Fibroblast of the aortic adventitia (primary cell): ENCODE data around the gene KCTD15. TPM values are rescaled to one million over a fixed set of nuclear protein-coding genes. Genes with fewer than 3 reads are reported as not detected.

Source experiments
- DNase-seq: peaks from one replicate; pipeline ENCODE4 v3.0.0-alpha.2; 2010; ENCODE audit warnings: low read depth
- H3K4me3 ChIP-seq: 2 replicates; pipeline ENCODE4 v1.5.1; 2011; ENCODE audit warnings: low read depth, mild to moderate bottlenecking, control low read depth, low read length, moderate library complexity
- total RNA-seq: library from RNA; depleted of rRNA; stranded (reverse); fragments of >200 nt; gene quantifications from 2 replicates; pipeline ENCODE4 v1.2.3, GENCODE V29; 2012; ENCODE audit warnings: low replicate concordance
- TF ChIP-seq, protein P1 (sequence below): IDR thresholded peaks from 2 replicates; pipeline ENCODE4 v1.5.1; 2011; ENCODE audit warnings: mild to moderate bottlenecking, low read length, control low read depth, inconsistent platforms; ENCODE audit not compliant: insufficient read depth

The KCTD15 gene
- total RNA-seq, 1 donor, result 13.3 TPM

DNA sequence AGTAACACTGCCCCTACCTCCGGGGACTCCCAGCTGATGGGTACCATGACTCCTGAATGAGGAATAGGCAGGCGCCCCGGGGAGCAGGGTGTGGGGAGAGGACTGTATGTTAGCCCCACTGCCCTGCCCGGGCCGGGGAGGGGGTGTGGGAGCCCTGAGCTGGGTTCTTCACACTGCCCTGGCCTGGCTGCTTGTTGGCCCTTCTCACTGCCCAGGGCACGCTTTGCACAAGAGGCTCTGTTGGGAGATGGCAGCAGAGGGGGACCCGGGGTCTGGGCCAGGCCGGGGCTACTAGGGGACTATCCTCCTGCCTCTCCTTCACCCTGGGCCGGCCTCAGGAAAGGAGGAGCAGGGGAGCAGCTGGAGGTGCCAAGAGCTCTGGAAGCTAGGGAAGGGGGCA is 19.3 kb upstream of the KCTD15 start:
- H3K4me3 ChIP-seq, result no peak overlapping the region

DNA sequence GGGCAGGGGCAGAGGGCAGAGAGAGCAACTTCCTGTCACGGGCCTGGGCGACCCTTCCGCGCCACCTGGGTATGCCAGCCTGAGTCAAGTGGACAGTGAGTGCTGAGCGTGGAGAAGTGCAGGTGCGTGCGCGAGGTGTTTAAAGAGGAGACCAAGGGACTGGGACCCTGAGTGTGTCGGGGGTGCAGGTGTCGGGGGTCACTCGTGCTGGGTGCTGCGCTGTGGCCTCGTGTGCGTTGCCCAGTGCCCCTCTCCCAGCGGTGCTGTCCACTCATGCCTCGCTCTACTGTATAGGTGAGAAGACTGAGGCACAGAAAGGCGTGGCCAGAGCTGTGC is 18.9 kb upstream of the KCTD15 start:
- no peak overlapping the region for H3K4me3 ChIP-seq
- TF ChIP-seq, protein P1, sequence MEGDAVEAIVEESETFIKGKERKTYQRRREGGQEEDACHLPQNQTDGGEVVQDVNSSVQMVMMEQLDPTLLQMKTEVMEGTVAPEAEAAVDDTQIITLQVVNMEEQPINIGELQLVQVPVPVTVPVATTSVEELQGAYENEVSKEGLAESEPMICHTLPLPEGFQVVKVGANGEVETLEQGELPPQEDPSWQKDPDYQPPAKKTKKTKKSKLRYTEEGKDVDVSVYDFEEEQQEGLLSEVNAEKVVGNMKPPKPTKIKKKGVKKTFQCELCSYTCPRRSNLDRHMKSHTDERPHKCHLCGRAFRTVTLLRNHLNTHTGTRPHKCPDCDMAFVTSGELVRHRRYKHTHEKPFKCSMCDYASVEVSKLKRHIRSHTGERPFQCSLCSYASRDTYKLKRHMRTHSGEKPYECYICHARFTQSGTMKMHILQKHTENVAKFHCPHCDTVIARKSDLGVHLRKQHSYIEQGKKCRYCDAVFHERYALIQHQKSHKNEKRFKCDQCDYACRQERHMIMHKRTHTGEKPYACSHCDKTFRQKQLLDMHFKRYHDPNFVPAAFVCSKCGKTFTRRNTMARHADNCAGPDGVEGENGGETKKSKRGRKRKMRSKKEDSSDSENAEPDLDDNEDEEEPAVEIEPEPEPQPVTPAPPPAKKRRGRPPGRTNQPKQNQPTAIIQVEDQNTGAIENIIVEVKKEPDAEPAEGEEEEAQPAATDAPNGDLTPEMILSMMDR, result no peak
- no peak for DNase-seq

More for the DNA sequence above, 19.3 kb upstream of the KCTD15 start:
- DNase-seq, result no peak
- TF ChIP-seq, protein P1, result no peak

DNA sequence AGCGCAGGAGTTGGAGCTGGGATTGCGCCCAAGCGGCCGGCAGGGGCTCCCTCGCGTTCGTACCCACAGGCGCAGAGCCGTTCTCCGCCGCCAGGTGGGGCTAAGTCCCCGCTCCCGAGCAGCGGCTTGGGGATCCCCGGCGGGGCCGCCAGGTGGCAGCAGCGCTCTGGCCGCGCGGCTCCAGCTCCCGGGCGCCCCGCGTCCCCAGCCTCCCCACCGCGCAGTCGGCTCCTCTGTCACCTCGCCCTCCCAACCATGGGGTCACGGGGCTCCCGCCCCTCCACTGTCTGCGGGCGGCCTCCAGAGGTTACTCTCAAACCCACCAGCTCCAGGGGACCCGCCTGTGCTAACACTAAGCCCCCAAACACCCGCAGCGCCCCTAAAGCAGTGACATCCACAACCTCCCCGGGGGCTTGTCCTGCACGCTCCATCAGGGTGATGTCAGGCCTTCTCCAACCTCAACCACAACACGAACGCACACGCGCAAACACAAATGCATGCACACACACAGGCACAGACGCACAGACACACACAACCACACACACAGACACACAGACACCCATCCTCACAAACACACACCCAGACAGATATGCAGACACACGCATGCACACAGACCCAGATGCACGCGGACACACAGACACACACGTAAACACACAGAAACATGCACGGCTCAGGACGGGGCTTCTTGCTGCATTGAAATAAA is 18.4 kb upstream of the KCTD15 start:
- peak; percentile 68 for DNase-seq
- TF ChIP-seq, protein P1, result peak; percentile 99
- no peak overlapping the region for H3K4me3 ChIP-seq

DNA sequence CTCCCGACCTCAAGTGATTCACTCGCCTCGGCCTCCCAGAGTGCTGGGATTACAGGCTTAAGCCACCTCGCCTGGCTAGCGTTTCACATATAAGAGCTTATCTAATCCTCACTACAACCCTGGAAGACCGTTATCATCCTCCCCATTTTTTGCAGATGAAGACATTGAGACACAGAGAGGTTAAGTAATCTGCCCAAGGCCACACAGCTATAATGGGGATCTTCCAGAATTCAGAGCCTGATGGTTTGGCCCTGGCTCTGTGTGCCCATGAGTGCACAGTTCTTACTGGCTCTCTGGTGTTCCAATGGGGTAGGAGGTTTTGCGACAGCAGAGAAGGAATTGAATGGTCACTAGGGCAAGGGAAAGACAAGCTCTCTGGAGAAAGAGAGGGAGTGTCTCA is 16.8 kb upstream of the KCTD15 start:
- DNase-seq, result no peak
- H3K4me3 ChIP-seq, result no peak overlapping the region
- TF ChIP-seq, protein P1, result no peak

DNA sequence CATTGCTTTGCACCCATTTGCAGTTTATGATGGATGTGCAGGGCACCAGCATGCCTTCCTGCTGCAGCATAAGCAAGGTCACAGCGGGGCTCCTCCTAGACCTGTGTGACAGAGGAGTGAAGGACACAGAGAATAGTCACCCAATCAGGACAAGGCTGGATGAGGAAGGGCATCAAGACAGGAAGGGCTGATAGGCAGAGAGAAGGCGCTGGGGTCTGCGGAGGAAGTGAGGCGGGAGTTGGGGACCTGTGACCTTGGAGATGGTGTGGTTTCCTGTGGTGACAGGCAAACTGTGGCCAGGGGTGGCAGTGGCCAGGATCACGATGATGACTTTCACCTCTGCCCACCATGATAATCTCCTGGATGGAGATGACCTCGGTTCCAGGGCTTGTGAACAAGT is 16.4 kb upstream of the KCTD15 start:
- H3K4me3 ChIP-seq, result no peak overlapping the region
- no peak for DNase-seq

DNA sequence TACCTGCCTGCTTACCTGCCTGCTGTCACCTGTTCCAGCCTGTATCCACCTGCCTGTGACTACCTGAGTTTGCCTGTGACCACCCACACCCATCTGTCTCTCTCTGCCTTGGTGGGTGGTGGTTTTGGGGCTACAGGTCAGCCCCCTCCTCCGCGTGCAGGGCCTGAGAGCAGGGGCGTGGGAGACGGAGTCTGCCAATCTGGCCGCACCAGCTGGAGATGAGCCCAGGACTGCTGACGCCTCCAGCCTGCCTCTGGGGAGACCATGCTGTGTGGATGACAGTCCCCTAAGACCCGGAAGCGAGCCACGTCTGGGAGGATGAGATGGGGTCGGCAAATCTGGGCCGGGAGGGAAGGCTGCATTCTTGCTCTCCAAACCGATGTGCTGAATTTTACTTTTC is 15.9 kb upstream of the KCTD15 start:
- H3K4me3 ChIP-seq, result no peak overlapping the region
- DNase-seq, result no peak
- TF ChIP-seq, protein P1, result no peak

More for the DNA sequence above, 16.4 kb upstream of the KCTD15 start:
- TF ChIP-seq, protein P1, result no peak

DNA sequence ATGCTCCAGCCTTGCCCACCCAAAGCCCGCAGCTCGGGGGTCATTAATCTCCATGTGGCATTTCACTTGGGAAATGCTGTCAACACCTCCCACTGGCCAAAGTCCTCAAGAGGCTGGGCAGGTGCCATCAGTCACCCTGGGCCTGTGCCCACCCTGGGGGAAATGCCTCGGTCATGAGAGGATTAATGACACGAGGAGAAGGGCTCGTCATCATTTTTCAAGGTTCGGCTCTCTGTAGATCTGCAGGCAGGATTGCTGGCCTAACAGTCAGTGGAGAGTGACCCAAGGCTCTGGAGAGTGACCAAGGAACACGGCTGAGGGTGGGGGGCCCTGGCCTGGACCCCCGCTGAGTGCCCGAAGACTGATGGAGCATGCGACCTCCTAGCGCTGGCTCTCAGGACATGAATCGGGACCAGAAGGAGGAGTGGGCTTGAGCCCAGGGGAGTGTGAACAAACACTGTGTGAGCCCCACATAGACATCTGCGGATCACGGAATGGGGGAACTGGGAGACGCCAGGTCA is 15.2 kb upstream of the KCTD15 start:
- H3K4me3 ChIP-seq, result no peak overlapping the region
- DNase-seq, result no peak
- TF ChIP-seq, protein P1, result no peak
